Measurements from ENCODE around the gene NCKAP1. TPM values are rescaled to one million over a fixed set of nuclear protein-coding genes. Genes with fewer than 3 reads are reported as not detected.

The NCKAP1 gene
- total RNA-seq, 1 experiment from 2014 or later: 115 TPM

- Histone ChIP-seq H3K9ac (ENCODE audit: low read length) (no peak overlapping the region), H3K27me3 (ENCODE audit: insufficient read depth, low read length) (no peaks in the 10 kb centered on the region), H4K20me1 (ENCODE audit: insufficient read depth) (0 out of 2 replicates have a peak, but pooled peaks cover 3% of the 10 kb centered on the region), H2AFZ (ENCODE audit: low read depth, low read length, poor library complexity, severe bottlenecking) (no peak overlapping the region), H3K27ac (ENCODE audit: low read depth, low read length) (no peak overlapping the region), H3K36me3 (ENCODE audit: control insufficient read depth in 1 of 2, insufficient read depth in 2 of 2, low read length in 2 of 2) (peaks cover 2 to 10% of the 10 kb centered on the region in 2 experiments; a peak in 2 of 4 replicates), H3K9me3 (ENCODE audit: control insufficient read depth in 1 of 2, insufficient read depth in 1 of 2, low read depth in 1 of 2, low read length in 2 of 2) (no peaks in the 10 kb centered on the region), H3K9me2 (ENCODE audit: insufficient read depth) (no peaks in the 10 kb centered on the region), H3K4me3 (replicated peaks in 1 of 2; ENCODE audit: low read depth in 1 of 2, low read length in 2 of 2) (no peak overlapping the region), H3K79me2 (ENCODE audit: insufficient read depth, low read length) (no peaks in the 10 kb centered on the region), H3K4me1 (ENCODE audit: control insufficient read depth in 1 of 2, insufficient read depth in 2 of 2, low read length in 2 of 2) (peaks cover 12 to 19% of the 10 kb centered on the region in 2 experiments; a peak in 3 of 4 replicates), H3K4me2 (ENCODE audit: low read length) (no peak overlapping the region)
- intact Hi-C loops (cut with micrococcal nuclease): no loop called here
- ChIA-PET RAD21 (ENCODE audit: low non-redundant PET in 1 of 2, low total read pairs in 2 of 2, uncharacterized antibody in 2 of 2, unreplicated experiment in 2 of 2) (no interaction called here), CTCF (no interaction called here), POLR2A (no interaction called here)
- DNase-seq (ENCODE audit: low read depth, low spot score) (no peak), ATAC-seq (no peak)
- TF ChIP-seq MAX (IDR thresholded peaks at IDR 0.05) (no peak), CEBPB (IDR thresholded peaks at IDR 0.05; ENCODE audit: low read depth) (no peak), ZFX (IDR thresholded peaks at IDR 0.05) (no peak)
- no TSS peak for BruUV-seq (replicated peaks)
Observed at GRCh38 chr2:182913064-182913463, 125.2 kb downstream of the NCKAP1 start.

- DNase-seq (ENCODE audit: low read depth, low spot score) (no peak), ATAC-seq (no peak)
- Histone ChIP-seq H3K4me1 (ENCODE audit: control insufficient read depth in 1 of 2, insufficient read depth in 2 of 2, low read length in 2 of 2) (peaks cover 14 to 20% of the 10 kb centered on the region in 2 experiments; a peak in 3 of 4 replicates), H2AFZ (ENCODE audit: low read depth, low read length, poor library complexity, severe bottlenecking) (no peak overlapping the region), H3K9me2 (ENCODE audit: insufficient read depth) (no peaks in the 10 kb centered on the region), H3K27me3 (ENCODE audit: insufficient read depth, low read length) (no peaks in the 10 kb centered on the region), H3K4me2 (ENCODE audit: low read length) (no peak overlapping the region), H3K4me3 (replicated peaks in 1 of 2; ENCODE audit: low read depth in 1 of 2, low read length in 2 of 2) (no peak overlapping the region), H4K20me1 (ENCODE audit: insufficient read depth) (0 out of 2 replicates have a peak, but pooled peaks cover 3% of the 10 kb centered on the region), H3K79me2 (ENCODE audit: insufficient read depth, low read length) (no peaks in the 10 kb centered on the region), H3K27ac (ENCODE audit: low read depth, low read length) (no peak overlapping the region), H3K9me3 (ENCODE audit: control insufficient read depth in 1 of 2, insufficient read depth in 1 of 2, low read depth in 1 of 2, low read length in 2 of 2) (no peaks in the 10 kb centered on the region), H3K36me3 (ENCODE audit: control insufficient read depth in 1 of 2, insufficient read depth in 2 of 2, low read length in 2 of 2) (peaks cover 2 to 10% of the 10 kb centered on the region in 2 experiments; a peak in 2 of 4 replicates), H3K9ac (ENCODE audit: low read length) (no peak overlapping the region)
- TF ChIP-seq SRF (IDR thresholded peaks at IDR 0.05; ENCODE audit: low read depth) (no peak), FOSL1 (IDR thresholded peaks at IDR 0.05; ENCODE audit: low read depth) (no peak), EZH2phosphoT487 (IDR thresholded peaks at IDR 0.05; ENCODE audit: borderline replicate concordance) (no peak), CBX3 (IDR thresholded peaks at IDR 0.05; ENCODE audit: low read depth) (no peak), TCF7L2 (IDR thresholded peaks at IDR 0.05; ENCODE audit: borderline replicate concordance, extremely low read depth, insufficient read depth, insufficient read length) (no peak)
- ChIA-PET CTCF (no interaction called here), POLR2A (no interaction called here), RAD21 (ENCODE audit: low non-redundant PET in 1 of 2, low total read pairs in 2 of 2, uncharacterized antibody in 2 of 2, unreplicated experiment in 2 of 2) (no interaction called here)
- BruUV-seq (replicated peaks): no TSS peak
- intact Hi-C loops (cut with micrococcal nuclease): no loop called here
Observed at GRCh38 chr2:182912518-182912915, 125.7 kb downstream of the NCKAP1 start.
